Fibroblast of pulmonary artery (primary cell): Measurements from ENCODE around the gene PDCD7.
"Not testable (repeated sequence)": the region's sequence is repeated elsewhere in the genome, so short reads cannot be mapped to it uniquely, and the experiment has no call there.

ENCODE experiments used
- DNase-seq: peaks from one replicate; pipeline ENCODE4 v3.0.0-alpha.2; 2010; ENCODE audit warnings: low read depth
- H3K4me3 ChIP-seq: replicated peaks from 2 replicates; pipeline ENCODE4 v1.5.1; 2011; ENCODE audit warnings: low read depth, mild to moderate bottlenecking, control low read depth, low read length, moderate library complexity
- TF ChIP-seq, protein P1 (sequence below): IDR thresholded peaks from 2 replicates; pipeline ENCODE4 v1.5.1; 2011; ENCODE audit warnings: mild to moderate bottlenecking, control low read depth, low read length, inconsistent platforms; ENCODE audit errors: missing control alignments

The PDCD7 gene

DNA sequence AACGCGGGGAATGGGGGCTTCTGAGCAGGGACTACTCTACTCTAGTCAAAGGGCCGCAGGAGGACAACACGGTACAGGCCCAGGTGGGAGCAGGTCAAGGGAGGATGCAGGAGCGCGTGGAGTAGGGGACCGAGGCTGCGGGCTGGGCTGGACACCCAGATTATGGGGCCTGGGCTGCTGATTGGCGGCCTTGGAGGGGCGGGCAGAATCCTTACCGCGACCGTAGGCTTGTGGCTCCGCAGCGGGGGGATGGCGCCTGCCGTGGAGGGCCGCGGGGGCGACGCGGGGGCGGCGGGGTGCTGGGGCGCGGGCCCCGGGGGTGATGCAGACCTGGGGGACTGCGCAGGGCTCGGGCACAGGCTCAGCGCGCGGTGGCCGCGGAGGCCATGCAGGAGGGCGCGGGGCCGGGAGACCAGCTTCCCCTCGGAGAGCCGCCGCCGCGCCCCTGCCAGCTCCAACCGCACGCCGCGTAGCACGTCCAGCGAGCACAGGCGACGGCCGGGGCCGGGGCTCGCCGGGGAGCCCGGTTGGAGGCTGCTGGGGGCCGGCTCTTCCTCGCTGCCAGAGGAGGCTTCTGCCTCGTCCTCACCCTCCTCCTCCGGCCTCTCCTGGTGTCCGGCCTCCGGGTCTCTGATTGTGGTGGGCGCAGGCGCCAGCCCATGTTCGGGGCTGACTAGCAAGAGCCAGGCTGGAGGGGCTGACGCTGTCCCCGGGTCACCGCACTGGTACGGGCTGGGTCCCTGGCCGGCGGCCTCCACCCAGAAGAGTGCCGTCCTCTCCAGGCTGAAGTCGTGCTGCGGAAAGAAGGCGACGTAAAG is 31.5 kb downstream of the PDCD7 start:
- DNase-seq: no peak
- H3K4me3 ChIP-seq: no peak overlapping the region
- TF ChIP-seq, protein P1, sequence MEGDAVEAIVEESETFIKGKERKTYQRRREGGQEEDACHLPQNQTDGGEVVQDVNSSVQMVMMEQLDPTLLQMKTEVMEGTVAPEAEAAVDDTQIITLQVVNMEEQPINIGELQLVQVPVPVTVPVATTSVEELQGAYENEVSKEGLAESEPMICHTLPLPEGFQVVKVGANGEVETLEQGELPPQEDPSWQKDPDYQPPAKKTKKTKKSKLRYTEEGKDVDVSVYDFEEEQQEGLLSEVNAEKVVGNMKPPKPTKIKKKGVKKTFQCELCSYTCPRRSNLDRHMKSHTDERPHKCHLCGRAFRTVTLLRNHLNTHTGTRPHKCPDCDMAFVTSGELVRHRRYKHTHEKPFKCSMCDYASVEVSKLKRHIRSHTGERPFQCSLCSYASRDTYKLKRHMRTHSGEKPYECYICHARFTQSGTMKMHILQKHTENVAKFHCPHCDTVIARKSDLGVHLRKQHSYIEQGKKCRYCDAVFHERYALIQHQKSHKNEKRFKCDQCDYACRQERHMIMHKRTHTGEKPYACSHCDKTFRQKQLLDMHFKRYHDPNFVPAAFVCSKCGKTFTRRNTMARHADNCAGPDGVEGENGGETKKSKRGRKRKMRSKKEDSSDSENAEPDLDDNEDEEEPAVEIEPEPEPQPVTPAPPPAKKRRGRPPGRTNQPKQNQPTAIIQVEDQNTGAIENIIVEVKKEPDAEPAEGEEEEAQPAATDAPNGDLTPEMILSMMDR: no peak

GRCh38 chr15:65101411-65101890 is 32.2 kb downstream of the PDCD7 start:
- TF ChIP-seq, protein P1: peak; percentile 90
- peak; percentile 79 for DNase-seq

DNA sequence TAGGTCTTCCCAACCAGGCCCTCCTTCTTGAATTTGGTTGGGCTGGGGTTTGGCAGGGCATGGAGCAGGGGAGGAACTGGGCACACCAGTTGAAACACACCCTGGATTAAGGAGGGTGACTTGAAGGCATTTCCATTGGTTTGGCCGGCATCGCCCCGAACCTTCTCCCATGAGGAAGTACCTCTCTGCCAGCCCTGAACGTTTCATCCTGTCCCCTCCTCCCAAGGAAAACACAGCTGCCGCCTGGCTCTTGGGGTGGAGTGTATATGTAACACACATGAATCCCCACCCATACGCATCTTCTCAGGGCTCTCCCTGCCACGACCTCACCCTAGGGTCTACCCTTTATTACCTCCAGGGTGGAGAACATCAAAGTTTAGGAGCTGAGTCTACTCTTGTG is 33.2 kb downstream of the PDCD7 start:
- TF ChIP-seq, protein P1: no peak
- DNase-seq: no peak

More at GRCh38 chr15:65101411-65101890, 32.2 kb downstream of the PDCD7 start:
- no peak overlapping the region for H3K4me3 ChIP-seq

GRCh38 chr15:65099801-65100200 is 33.8 kb downstream of the PDCD7 start:
- not testable (repeated sequence) for DNase-seq, H3K4me3 ChIP-seq

More for the DNA sequence above, 33.2 kb downstream of the PDCD7 start:
- no peak overlapping the region for H3K4me3 ChIP-seq

DNA sequence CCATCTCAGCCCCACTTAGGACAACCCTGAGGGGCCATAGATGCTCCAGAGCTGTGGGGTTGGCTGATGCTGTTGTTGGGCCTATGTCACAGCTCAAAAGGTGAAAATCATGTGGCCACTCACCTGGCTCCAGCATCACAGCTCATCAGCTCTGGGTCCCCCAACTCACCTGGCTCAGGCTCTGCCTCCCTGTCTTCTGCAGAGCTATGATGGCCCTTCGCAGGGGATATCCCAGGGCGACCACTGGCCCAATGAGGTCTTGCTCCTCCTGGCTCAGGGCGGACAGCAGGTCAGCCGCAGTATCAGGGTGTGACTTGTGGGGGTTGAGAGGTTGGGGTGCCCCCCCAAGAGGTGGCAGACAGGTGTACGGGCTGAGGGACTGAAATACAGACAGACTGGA is 34.3 kb downstream of the PDCD7 start:
- no peak overlapping the region for H3K4me3 ChIP-seq
- TF ChIP-seq, protein P1: no peak

GRCh38 chr15:65097651-65098263 is 35.9 kb downstream of the PDCD7 start:
- TF ChIP-seq, protein P1: no peak
- DNase-seq: no peak
- H3K4me3 ChIP-seq: no peak overlapping the region

More for the DNA sequence above, 34.3 kb downstream of the PDCD7 start:
- DNase-seq: no peak

DNA sequence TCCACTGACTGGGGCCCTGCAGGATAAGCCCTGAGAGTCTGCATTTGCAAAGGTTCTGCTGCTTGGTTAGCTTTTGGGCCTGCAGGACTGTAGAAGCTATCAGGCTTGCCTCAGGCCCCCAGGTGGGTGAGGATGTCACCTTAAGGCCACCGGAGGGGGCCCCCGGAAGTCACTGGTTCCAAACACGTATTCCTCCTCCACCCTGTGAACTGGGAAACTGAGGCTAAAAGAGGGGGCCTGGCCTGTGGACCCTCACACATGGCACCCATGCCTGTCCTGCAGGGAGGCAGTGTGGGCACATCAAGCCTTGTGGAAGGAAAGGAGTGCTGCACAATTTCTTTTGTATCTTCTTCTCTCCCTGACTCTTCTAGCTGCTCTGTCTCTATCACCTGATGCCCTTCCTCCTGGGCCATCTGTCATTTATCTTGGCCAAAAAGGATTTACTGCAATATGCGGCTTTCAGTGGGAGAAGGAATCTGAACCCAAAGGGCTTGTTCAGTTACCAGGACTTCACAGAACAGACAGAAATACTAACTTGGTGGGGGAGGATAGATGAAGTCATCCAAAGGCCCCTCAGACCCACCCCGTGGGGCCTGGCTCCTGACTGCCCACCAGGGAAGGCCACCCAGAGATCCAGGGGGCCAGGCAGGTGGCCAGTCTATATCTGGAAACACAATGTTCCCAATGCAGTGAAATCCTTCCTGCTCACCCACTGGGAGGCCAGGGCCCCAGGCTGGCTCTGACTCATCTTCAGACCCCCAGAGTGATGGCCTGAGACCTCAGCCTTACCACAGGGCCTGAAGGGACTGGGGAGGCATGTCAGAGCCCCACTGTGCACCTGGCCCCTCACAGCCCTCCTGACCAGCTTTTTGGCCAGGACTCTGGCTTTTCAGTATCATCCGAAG is 36.9 kb downstream of the PDCD7 start:
- no peak for DNase-seq
- no peak overlapping the region for H3K4me3 ChIP-seq
- TF ChIP-seq, protein P1: no peak
